Fibroblast of the conjunctiva (primary cell): ENCODE results near the gene MARCHF2.
"Not testable (repeated sequence)": the region's sequence is repeated elsewhere in the genome, so short reads cannot be mapped to it uniquely, and the experiment has no call there.

Experiments
- DNase-seq: peaks from one replicate; pipeline ENCODE4 v3.0.0-alpha.2; 2010; ENCODE audit warnings: low read depth

The MARCHF2 gene

DNA sequence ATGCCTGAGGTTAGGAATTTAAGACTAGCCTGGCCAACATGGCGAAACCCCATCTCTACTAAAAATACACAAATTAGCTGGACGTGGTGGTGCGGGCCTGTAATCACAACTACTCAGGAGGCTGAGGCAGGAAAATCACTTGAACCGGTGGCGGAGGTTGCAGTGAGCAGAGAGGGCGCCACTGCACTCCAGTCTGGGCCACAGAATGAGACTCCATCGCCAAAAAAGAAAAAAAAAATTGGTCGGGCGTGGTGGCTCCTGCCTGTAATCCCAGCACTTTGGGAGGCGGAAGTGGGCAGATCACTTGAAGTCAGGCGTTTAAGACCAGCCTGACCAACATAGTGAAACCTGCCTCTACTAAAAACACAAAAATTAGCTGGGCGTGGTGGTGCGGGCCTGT, 2.4 kb upstream of the MARCHF2 start:
- not testable (repeated sequence) for DNase-seq

DNA sequence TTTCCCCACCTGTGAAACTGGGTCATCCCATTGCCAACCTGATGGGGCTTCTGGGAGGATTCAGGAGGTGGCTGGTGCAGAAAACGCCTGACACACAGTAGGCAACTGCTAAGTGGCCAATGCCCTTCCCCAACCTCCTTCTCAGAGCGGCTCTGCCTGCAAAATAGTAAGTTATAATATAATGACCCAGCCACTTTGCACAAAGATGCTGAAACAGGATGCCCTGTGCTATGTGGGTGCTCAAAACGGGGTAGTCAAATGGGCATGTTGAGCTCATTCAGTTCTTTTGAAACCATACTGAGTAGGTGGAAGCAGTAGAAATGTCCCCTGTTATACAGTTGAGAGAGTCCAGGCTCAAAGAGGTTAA, 507 bp downstream of the MARCHF2 start:
- no peak for DNase-seq

DNA sequence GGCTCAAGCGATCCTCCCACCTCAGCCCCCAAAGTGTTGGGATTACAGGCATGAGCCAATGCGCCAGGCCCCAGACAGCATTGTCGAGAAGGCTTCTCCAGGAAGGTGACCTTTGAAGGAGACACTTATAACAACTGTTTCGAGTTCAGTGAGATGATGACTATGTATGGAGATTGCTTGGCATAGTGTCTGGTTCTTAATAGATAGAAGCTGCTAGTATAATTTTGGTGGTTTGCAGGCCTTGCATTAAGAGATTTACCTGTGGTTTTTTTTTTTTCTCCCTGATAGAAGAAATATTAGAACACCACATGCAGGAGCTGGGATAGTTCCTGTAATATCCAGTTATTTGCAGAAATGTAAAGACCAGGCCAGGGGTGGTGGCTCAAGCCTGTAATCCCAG, 3.7 kb downstream of the MARCHF2 start:
- no peak for DNase-seq

DNA sequence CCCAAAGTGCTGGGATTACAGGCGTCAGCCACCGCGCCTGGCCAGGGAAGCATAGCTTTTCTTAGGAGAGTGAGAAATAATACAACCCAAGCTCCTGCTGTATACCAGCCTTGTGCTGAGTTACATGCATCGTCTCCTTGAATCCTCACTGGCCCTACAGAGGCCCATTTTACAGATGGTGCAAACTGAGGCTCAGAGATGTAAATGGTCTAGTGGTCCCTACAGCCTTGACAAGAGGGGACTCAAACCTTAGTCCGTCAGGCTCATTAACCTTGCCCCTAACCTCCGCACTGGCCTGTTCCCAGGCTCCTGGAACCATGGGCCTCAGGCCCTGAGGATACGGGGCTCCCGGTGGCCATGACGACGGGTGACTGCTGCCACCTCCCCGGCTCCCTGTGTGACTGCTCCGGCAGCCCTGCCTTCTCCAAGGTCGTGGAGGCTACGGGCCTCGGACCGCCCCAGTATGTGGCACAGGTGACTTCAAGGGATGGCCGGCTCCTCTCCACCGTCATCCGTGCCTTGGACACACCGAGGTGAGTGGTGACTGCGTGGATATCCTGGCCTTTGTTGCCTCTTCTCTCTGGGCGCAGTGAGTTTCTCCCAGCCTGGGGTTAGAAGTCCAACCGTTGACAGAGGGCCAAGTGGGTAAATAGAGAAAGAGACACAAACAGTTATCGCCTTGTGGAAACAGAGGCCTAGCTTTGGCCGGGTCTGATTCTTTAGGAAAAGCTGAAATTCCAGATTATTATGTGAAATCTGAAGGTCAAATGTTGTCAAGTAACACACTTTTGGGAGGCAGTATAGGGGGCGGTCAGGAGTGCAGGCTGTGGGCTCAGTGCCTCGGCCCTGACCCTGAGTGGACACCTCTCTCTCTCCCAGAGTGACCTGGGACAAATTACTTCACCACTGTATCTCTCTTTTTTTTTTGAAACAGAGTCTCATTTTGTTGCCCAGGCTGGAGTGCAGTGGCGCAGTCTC, 8.7 kb downstream of the MARCHF2 start:
- no peak for DNase-seq

DNA sequence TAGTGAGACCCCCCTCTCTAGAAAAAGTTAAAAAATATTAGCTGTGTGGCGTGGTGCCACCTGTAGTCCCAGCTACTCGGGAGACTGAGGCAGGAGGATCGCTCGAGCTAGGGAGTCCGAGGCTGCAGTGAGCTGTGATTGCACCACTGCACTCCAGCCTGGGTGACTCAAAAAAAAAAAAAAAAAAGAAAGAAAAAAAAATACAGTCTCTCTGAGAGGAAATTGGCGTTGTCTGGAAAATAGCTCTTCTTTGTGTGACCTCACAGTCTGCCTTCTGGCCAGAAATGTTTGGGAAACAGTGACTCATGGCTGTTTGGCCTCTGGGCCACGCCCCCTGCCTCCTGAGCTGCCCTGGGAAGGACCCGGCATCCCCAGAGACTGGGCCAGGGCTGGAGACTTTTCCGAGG, 10.7 kb downstream of the MARCHF2 start:
- DNase-seq: peak; percentile 97

DNA sequence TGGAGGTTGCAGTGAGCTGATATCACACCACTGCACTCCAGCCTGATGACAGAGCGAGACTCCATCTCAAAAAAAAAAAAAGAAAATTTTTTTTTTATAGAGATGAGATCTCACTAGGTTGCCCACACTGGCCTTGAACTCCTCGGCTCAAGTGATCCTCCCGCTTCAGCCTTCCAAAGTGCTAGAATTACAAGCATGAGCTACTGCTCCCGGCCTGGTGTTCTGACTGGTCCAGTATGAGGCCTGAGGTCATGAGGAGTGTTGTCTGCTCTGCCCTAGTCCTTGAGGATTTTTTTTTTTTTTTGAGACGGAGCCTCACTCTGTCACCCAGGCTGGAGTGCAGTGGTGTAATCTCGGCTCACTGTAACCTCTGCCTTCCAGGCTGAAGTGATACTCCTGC, 12.2 kb downstream of the MARCHF2 start:
- DNase-seq: not testable (repeated sequence)

DNA sequence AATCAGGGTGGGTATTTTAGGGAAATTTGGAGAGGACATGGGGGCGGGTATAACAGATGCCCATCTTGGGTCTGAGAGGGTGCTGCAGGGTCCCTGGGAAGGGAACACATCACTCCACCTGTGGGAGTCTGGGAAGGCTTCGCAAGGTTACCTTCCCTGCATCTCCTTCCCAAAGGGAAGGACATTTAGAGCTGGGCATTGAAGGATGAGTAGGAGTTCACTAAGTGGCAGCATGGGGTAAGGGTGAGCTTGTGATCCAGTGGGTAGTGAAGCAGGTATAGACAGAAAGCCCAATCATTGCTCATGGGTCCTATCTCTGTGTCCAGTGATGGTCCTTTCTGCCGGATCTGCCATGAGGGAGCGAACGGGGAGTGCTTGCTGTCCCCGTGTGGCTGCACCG, 13.2 kb downstream of the MARCHF2 start:
- DNase-seq: no peak

DNA sequence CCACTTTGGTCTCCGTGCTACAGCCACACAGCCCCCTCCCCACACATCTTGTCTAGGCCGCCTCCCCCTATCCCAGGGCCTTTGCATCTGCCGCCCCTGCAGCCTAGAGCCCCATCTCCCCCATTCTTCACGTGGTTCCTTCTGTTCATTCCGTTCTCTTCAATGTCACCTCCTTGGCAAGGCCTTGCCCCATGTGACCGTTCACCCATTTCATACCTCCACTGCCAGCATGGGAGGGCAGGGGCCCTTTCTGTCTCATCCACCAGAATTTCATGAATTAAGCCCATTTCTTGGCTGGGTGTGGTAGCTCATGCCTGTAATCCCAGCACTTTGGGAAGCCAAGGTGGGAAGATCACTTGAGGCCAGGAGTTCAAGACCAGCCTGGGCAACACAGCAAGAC, 15.9 kb downstream of the MARCHF2 start:
- DNase-seq: no peak

DNA sequence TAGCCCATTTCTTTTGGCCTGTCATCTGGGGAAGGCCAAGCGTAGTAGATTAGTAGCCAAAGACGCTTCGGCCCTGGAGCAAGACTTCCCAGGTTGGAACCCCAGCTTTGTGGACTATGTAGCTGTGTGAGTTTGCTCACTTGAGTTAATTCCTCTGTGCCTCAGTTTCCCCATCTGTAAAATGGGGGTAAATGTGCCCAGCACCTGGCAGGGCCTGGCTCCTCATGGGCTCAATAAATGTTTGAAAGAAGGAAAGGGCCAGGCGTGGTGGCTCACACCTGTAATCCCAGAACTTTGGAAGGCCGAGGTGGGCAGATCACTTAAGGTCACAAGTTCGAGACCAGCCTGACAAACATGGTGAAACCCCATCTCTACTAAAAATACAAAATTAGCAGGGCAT, 16.7 kb downstream of the MARCHF2 start:
- no peak for DNase-seq

DNA sequence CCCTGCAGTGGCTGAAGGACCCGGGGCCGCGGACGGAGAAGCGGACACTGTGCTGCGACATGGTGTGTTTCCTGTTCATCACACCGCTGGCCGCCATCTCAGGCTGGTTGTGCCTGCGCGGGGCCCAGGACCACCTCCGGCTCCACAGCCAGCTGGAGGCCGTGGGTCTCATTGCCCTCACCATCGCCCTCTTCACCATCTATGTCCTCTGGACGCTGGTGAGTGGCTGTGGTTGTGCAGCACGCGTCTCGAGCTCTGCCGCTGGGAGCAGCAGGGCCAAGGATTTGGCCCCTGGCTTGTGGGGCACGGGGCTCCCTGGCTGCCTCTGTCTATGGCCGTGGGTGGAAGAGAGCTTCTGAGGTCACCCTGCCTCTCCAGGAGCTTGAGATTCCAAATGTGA, 17.5 kb downstream of the MARCHF2 start:
- no peak for DNase-seq

DNA sequence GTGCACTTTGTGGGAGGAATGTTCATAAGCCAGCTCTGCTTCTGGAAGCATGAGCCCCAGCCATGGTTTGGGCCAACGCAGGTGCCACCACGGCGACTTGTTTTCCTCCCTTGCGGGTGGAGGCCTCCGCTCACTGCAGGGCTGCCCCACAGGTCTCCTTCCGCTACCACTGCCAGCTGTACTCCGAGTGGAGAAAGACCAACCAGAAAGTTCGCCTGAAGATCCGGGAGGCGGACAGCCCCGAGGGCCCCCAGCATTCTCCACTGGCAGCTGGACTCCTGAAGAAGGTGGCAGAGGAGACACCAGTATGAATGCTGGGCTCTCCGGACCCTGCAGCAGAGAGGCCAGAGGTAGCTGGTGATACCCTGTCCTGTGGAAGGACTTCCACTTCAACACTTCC, 25.1 kb downstream of the MARCHF2 start:
- DNase-seq: no peak

DNA sequence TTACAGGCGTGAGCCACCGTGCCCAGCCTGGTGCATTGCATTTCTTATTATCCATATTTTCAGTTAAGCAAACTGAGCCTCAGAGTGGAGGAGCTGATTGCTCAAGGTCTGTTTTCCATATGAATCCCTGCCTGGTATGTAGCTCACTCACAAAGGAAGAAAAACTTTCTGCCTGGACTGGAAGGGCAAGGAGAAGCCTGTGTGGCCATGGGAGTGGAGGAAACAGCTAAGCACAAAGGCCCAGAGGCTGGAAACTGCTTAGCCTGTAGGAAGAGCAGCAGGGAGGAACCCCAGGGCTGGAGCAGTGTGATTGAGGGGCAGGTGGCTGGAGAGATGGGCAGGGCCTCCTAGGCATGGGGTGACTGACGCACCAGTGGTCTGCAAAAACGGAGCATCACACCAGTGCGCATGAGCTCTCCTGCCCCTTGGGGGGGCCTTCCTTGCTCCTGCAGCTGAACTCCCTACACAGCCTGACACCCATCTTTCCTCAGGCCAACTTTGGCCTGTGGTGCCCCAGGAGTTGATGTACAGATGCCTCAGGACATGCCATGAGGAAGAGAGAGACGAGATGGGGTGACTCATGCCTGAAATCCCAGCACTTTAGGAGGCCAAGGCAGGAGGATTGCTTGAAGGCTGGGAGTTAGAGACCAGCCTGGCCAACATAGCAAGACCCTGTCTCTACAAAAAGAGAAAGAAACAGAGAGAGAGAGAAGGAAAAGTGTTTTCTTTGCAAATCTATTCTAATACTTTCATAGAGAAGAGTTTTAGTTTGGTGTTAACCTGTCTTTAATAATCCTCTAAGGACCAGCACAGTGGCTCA, 28.8 kb downstream of the MARCHF2 start:
- no peak for DNase-seq

DNA sequence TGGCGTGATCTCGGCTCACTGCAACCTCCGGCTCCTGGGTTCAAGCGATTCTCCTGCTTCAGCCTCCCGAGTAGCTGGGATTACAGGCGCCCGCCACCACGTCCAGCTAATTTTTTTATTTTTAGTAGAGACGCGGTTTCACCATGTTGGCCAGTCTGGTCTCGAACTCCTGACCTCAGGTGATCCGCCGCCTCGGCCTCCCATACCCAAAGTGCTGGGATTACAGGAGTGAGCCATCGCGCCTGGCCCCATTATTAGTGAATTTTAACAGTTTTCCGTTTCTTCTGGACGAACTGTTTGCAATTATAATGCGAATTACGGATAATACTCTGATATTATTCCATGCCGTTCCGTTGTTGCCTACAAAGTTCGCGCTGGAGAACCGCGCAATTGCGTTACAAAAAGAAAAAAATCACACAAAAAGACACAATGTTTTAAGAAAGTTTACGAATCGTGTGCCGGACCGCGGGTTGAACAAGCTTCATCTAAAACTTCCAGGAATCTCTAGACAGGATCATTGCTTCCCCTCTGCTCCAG, 31.1 kb downstream of the MARCHF2 start:
- DNase-seq: not testable (repeated sequence)

DNA sequence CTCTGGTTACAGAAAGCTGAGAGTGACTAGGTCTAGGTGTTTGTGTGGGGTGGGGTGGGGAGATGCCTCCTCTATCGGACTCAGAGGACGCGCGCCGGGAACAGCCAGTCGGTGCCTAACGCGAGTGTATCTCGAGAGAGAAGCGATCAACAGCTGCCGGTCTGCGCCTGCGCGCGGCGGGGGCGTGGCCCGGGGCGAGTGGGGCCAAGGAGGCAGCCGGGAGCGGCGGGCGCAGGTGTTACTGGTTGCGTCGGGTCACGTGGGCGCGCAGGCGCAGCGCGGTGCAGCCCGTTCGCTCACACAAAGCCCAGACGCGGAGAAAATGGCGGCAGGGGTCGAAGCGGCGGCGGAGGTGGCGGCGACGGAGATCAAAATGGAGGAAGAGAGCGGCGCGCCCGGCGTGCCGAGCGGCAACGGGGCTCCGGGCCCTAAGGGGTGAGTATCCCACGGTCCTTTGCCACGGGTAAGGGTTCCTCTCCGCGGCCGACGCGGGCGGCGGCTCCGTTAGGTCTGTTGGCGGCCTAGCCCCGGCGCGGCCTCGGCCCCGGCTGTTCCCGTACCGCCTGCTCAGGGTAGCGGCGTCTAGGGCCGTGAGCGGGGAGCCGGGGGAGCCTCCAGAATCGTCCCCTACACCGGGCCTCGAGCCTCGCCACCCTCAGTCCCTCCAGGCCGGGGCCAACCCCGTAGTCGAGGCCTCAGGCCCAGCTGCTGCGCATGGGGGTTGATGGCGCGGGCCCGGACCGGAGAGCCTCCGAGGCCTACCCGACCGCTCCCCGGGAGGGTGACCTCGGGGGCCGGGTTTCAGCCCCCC, 31.8 kb downstream of the MARCHF2 start, which contains the start of gene HNRNPM:
Gene HNRNPM, plus strand, starts transcription at position 299 of the 811 bp plus-strand sequence. Its CDS starts 24 bp downstream, at position 323.
- peak; percentile 94 for DNase-seq

DNA sequence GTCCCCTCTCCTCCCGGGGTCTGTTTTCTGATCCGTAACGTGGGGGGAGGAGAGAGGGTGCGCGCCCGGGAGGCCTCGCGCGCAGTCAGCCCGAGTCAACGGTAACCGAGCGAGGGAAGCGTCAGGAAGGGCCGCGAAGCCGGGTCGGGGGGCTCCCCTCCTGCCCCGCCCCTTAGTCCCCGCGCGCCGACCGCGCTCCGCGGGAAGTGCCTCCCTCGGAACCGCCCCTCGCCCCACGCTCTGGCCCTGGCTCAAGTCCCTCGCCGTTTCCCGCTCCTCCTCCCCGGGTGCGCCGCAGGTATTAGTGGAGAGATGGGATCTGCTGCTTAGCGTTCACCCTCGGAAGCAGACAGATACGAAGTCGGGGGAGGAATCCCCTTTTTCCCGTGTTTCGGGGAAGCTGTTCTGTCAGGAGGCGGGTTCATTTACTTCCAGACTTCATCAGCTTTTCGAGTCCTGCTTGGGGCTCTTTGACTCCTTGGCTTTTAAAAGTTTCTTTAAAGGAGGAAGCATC, 32.4 kb downstream of the MARCHF2 start:
- DNase-seq: no peak

DNA sequence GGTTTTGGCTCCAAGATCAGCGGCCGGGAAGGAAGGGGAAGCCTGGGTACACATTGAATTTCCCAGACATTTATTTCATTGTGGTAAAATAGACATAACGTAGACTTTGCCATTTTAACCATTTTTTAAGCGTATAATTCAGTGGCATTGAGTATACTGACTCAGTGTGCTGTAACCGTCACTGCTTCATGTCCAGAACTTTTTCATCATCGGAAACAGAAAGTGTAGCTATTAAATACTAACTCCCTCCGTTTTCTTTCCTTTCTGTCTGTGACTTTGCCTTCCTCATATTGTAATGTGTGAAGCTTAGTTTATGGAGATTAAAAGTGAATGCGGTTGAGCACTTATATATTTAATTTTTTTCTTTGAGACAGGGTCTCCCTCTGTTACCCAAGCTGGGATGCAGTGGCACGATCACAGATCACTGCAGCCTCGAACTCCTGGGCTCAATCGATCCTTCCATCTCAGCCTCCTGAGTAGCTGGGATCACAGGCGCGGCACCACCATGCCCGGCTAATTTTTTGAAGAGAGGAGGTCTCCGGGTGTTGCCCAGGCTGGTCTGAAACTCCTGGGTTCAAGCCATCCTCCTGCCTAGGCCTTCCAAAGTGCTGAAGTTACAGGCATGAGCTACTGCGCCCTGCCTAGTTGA, 33.1 kb downstream of the MARCHF2 start:
- no peak for DNase-seq

DNA sequence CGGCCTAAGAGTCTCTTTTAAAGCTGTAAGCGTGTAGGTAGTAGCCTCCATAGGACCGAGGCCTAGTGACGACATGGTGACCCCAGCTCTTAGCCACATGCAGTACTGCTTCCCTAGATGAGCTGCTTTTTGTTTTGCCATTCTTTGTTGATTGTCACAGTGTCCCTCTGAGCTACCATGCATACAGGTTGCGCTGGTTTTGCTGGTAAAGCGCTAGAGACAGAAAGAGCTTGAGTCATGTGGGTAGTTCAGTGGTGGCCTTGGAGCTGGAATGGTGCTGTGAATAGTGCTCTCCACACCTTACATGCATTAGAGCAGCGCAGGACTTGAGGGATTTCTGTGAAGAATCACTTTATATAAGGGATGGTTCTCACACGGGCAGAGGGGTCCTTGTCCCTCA, 36.7 kb downstream of the MARCHF2 start:
- DNase-seq: no peak

DNA sequence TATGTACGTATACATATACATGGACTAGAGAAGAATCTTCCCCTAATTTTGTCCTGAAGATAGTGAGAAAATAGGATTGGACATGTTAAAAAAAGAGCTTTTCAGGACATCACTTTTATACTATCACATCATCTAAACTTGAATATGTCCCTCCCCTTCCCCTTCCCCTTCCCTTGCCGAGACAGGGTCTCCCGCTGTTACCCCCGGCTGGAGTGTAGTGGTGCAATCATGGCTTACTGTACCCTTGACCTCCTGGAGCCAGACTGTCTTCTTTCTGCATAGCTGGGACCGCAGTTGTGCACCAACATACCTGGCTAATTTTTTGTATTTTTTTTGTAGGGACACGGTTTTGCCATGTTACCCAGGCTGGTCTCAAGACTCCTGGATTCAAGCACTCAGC, 38.3 kb downstream of the MARCHF2 start:
- no peak for DNase-seq

DNA sequence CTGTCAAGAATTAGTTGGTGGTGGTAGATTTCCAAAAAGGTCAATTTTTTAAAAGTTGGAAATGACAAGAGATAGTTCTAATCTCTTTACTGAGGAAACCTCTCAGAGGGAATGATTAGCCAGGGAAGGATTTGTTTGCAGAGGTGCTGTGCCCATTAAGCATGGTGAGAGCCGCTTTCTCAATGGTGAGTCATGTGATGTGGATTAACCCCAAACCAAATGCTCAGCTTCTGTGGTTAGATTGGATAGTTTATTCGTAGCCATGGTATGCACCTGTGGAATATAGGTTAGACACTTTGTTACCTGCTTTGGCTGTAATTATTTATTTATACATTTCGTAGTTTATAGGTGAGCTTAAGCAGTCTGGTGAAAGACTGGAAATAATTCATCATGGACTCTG, 38.8 kb downstream of the MARCHF2 start:
- no peak for DNase-seq

DNA sequence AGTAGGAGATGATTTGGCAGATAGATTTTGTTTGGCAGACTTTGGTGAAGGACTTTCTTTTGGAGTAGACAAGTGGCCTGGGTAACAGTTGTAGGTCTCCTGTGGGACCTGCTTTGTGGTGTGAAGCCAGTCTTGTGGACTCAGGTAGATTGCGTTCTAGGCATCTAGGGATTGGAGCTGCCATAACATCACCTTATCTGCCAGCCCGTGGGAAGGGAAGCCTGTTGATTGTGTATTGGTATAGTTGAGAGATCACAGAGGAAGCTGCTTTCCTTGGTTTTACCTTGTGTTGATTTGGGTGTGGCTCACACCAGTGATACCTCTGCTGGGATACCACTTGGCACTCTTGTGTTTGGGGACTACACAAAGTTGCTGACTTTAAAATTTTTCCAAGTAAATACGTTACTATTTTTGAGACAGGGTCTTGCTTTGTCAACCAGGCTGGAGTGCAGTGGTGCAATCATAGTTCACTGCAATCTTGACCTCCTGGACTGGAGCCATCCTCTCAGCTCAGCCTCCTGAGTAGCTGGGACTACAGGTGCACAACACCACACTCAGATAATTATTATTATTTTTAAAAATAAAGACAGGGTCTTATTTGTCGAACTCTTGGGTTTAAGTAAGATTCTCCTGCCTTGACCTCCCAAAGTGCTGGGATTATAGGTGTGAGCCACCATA, 39.5 kb downstream of the MARCHF2 start:
- DNase-seq: no peak

DNA sequence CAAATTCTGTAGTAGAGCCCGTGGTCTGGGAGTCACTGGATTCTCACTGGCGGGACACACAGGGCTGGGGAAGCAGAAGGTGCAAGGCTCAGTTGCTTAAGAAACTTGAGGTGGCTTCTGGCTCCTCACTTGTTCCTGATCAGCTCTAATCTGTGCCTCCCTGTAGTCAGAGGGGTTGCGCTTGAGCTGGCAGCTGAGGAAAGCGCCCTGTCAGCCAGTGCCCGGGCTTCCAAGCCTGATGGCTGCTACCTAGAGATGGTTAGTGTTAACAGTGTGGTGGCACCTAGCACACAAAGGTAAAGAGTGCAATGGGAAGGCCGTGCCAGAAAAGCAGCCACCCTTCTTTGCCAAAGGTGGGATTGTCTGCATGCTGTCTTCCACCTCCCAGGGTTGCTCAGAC, 40.5 kb downstream of the MARCHF2 start:
- DNase-seq: no peak
